ENCODE measurements around the gene HSPBP1.

Gene HSPBP1

DNA sequence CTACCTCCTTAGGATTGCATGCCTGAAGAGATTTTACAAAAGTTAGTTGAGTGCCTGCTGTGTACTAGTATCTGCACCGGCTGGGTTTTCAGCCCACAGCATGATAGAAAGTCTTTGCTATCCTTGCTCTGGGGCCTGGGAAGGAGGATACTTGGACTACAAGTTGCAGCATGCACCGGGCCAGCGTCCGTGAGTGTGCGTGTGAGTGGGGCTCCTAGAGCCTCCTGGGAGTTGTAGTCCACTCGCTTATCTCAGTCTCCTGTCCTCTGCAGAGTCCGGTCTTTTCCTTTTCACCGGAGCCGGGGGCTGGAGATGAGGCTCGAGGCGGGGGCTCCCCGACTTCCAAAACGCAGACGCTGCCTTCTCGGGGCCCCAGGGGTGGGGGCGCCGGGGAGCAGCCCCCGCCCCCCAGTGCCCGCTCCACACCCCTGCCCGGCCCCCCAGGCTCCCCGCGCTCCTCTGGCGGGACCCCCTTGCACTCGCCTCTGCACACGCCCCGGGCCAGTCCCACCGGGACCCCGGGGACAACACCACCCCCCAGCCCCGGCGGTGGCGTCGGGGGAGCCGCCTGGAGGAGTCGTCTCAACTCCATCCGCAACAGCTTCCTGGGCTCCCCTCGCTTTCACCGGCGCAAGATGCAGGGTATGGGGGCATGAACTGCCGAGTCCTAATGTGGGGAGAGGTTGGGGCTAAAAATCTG lies 24.5 kb upstream of the HSPBP1 start (continued):
- TF ChIP-seq, protein P1, sequence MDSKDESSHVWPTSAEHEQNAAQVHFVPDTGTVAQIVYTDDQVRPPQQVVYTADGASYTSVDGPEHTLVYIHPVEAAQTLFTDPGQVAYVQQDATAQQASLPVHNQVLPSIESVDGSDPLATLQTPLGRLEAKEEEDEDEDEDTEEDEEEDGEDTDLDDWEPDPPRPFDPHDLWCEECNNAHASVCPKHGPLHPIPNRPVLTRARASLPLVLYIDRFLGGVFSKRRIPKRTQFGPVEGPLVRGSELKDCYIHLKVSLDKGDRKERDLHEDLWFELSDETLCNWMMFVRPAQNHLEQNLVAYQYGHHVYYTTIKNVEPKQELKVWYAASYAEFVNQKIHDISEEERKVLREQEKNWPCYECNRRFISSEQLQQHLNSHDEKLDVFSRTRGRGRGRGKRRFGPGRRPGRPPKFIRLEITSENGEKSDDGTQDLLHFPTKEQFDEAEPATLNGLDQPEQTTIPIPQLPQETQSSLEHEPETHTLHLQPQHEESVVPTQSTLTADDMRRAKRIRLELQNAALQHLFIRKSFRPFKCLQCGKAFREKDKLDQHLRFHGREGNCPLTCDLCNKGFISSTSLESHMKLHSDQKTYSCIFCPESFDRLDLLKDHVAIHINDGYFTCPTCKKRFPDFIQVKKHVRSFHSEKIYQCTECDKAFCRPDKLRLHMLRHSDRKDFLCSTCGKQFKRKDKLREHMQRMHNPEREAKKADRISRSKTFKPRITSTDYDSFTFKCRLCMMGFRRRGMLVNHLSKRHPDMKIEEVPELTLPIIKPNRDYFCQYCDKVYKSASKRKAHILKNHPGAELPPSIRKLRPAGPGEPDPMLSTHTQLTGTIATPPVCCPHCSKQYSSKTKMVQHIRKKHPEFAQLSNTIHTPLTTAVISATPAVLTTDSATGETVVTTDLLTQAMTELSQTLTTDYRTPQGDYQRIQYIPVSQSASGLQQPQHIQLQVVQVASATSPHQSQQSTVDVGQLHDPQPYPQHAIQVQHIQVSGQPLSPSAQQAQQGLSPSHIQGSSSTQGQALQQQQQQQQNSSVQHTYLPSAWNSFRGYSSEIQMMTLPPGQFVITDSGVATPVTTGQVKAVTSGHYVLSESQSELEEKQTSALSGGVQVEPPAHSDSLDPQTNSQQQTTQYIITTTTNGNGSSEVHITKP (tag by site-specific recombination; IDR thresholded peaks at IDR 0.05): no peak
- TF ChIP-seq ZNF350 (tag by site-specific recombination; IDR thresholded peaks at IDR 0.05) (no peak), ZFP37 (tag by site-specific recombination; IDR thresholded peaks at IDR 0.05) (no peak), ZNF404 (tag by site-specific recombination; IDR thresholded peaks at IDR 0.05) (no peak), ZNF341 (tag by site-specific recombination; IDR thresholded peaks at IDR 0.05; ENCODE audit: low read depth) (no peak), PRDM1 (tag by site-specific recombination; IDR thresholded peaks at IDR 0.05) (no peak), ZSCAN30 (tag by site-specific recombination; IDR thresholded peaks at IDR 0.05) (no peak), ZNF221 (tag by site-specific recombination; IDR thresholded peaks at IDR 0.05; ENCODE audit: borderline replicate concordance) (no peak)

GRCh38 chr19:55303477-55303876 lies 23.6 kb upstream of the HSPBP1 start:
- H3K27ac ChIP-seq (ENCODE audit: extremely low read depth, low read depth, low read length): 0 out of 2 replicates have a peak overlapping the region, but pooled peaks have one; percentile 13
- H3K9me3 ChIP-seq (ENCODE audit: control insufficient read depth, insufficient read depth, low read depth, low read length): no peaks in the 10 kb centered on the region
- ChIA-PET POLR2A (interaction anchor here (0.6 to 4.0 kb wide), 6 partner anchors 36 to 104 kb away, joined by 3 to 18 read pairs (median 4); partner anchors contain the start of genes KMT5C and UBE2S), CTCF (interaction anchor here (0.7 to 4.1 kb wide), 19 partner anchors 10 to 200 kb away, joined by 3 to 62 read pairs (median 10); partner anchors contain the start of genes GARIN5B, KMT5C and TMEM238)
- H3K4me1 ChIP-seq (ENCODE audit: control insufficient read depth, insufficient read depth, low read length): peaks cover 3% of the 10 kb centered on the region; the same call in 1 of the 2 replicates
- H3K36me3 ChIP-seq (ENCODE audit: control insufficient read depth in 2 of 2, insufficient read depth in 1 of 2, low read length in 2 of 2): peaks cover 22 to 62% of the 10 kb centered on the region in 2 experiments; a peak in 2 of 3 replicates
- no peak overlapping the region for H3K4me3 ChIP-seq (ENCODE audit: low read depth, low read length)
- TF ChIP-seq, protein P2, sequence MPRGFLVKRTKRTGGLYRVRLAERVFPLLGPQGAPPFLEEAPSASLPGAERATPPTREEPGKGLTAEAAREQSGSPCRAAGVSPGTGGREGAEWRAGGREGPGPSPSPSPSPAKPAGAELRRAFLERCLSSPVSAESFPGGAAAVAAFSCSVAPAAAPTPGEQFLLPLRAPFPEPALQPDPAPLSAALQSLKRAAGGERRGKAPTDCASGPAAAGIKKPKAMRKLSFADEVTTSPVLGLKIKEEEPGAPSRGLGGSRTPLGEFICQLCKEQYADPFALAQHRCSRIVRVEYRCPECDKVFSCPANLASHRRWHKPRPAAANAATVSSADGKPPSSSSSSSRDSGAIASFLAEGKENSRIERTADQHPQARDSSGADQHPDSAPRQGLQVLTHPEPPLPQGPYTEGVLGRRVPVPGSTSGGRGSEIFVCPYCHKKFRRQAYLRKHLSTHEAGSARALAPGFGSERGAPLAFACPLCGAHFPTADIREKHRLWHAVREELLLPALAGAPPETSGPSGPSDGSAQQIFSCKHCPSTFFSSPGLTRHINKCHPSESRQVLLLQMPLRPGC (tag by site-specific recombination; IDR thresholded peaks at IDR 0.05): no peak
- TF ChIP-seq, protein P1 (tag by site-specific recombination; IDR thresholded peaks at IDR 0.05): peak; percentile 70

DNA sequence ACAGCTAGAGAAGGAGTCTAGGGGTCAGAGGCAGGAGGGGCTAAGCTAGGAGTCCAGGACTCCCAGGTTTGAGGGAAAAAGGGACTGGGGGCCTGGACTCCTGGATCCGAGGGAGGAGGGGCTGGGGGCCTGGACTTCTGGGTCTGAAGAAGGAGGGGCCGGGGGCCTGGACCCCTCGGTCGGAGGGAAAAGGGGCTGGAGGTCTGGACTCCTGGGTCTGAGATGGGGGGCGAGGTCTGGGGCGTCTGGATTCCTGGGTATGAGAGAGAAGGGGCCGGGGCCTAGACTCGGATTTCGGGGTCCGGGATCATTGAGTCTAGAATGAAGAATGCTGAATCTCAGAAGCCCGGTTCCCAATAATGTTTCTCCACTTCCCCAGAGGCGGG lies 22.4 kb upstream of the HSPBP1 start:
- Histone ChIP-seq H3K36me3 (ENCODE audit: control insufficient read depth in 2 of 2, insufficient read depth in 1 of 2, low read length in 2 of 2) (peaks cover 13 to 60% of the 10 kb centered on the region in 2 experiments; a peak in 2 of 3 replicates), H3K27ac (ENCODE audit: extremely low read depth, low read depth, low read length) (no peak overlapping the region), H3K4me1 (ENCODE audit: control insufficient read depth, insufficient read depth, low read length) (peaks cover 3% of the 10 kb centered on the region; the same call in 1 of the 2 replicates), H3K9me3 (ENCODE audit: control insufficient read depth, insufficient read depth, low read depth, low read length) (no peaks in the 10 kb centered on the region), H3K4me3 (ENCODE audit: low read depth, low read length) (no peak overlapping the region)
- POLR2A ChIA-PET: interaction anchor here (0.6 to 4.0 kb wide), 7 partner anchors 37 to 105 kb away, joined by 3 to 18 read pairs (median 4); partner anchors contain the start of genes KMT5C and UBE2S
- TF ChIP-seq ZFP37 (tag by site-specific recombination; IDR thresholded peaks at IDR 0.05): no peak
- no peak for TF ChIP-seq TRIM28 (IDR thresholded peaks at IDR 0.05; ENCODE audit: borderline replicate concordance, low read length)
- TF ChIP-seq, protein P3, sequence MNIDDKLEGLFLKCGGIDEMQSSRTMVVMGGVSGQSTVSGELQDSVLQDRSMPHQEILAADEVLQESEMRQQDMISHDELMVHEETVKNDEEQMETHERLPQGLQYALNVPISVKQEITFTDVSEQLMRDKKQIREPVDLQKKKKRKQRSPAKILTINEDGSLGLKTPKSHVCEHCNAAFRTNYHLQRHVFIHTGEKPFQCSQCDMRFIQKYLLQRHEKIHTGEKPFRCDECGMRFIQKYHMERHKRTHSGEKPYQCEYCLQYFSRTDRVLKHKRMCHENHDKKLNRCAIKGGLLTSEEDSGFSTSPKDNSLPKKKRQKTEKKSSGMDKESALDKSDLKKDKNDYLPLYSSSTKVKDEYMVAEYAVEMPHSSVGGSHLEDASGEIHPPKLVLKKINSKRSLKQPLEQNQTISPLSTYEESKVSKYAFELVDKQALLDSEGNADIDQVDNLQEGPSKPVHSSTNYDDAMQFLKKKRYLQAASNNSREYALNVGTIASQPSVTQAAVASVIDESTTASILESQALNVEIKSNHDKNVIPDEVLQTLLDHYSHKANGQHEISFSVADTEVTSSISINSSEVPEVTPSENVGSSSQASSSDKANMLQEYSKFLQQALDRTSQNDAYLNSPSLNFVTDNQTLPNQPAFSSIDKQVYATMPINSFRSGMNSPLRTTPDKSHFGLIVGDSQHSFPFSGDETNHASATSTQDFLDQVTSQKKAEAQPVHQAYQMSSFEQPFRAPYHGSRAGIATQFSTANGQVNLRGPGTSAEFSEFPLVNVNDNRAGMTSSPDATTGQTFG (tag by site-specific recombination; IDR thresholded peaks at IDR 0.05; ENCODE audit: borderline replicate concordance): no peak
- TF ChIP-seq IKZF3 (tag by site-specific recombination; IDR thresholded peaks at IDR 0.05): no peak
- no peak for TF ChIP-seq ZBTB1 (tag by site-specific recombination; IDR thresholded peaks at IDR 0.05)
- TF ChIP-seq ZNF692 (tag by site-specific recombination; IDR thresholded peaks at IDR 0.05): no peak
- TF ChIP-seq HOXA7 (CRISPR knock-in tag; IDR thresholded peaks at IDR 0.05; ENCODE audit: borderline replicate concordance): no peak
- no peak for TF ChIP-seq ZNF514 (tag by site-specific recombination; IDR thresholded peaks at IDR 0.05)
- TF ChIP-seq SP3 (tag by site-specific recombination; IDR thresholded peaks at IDR 0.05): no peak
- no peak for TF ChIP-seq YY1 (tag by site-specific recombination; IDR thresholded peaks at IDR 0.05)
- CTCF ChIA-PET: interaction anchor here (0.6 to 4.1 kb wide), 36 partner anchors 10 to 232 kb away, joined by 3 to 62 read pairs (median 5); partner anchors contain the start of genes GARIN5B, KMT5C, TMEM150B and TMEM238

All from HEK293 (cell line).